ENCODE data around the gene GTF2F1.

DNA sequence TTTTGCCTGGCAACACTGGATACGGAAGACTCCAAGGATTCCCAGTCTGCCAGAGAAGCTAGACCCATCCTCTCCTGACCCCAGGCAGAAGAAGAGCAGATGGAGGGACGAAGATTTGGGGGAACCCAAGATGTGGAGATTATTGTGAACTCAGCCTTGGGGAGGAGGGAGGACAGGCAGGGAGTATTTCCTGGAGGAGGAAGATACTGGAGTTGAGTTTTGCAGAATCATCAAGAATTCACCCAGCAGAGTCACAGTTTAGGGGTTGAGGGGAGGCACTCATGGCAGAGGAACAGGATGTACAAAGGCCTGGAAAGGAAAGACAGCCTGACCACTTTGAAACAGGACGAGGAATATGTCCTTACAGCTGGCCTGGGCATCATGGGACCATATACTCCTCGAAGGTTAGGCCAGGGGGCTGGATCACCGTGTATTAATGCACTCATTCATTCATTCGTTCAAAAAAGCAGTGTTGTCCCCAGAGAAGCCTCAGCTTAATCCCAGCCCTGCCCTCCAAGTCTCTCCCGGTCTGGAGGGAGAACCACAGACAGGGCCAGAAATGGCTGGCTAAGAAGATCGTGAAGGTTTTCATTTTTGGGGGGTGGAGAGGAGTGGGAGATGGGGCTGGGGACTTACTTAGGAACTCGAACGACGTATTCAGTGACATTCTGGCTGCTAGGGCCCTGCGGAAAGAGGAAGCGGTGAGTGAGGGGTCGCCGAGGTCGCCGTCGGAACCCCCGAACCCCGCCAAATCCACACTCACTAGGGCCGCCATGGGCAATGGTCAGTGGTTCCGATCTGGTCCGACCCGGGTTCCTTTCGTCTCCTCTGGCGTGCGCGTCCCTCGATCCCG, 517 bp downstream of the GTF2F1 start:
- TF ChIP-seq POLR2A (IDR thresholded peaks at IDR 0.05; ENCODE audit: low read depth, low read length) = no peak
- TF ChIP-seq POU2F2 (IDR thresholded peaks at IDR 0.05; ENCODE audit: low read depth, low read length) = no peak
- TF ChIP-seq POLR2AphosphoS5 (IDR thresholded peaks at IDR 0.05; ENCODE audit: low read depth, low read length) = no peak

Measured in GM12891 (cell line).